DMS53 (cell line): ENCODE measurements around the gene CYLD.

Experiments used
- DNase-seq: peaks from one replicate; lab custom pipeline; 2025; lab: John Stamatoyannopoulos, UW

The CYLD gene

GRCh38 chr16:50847166-50847565, 105.3 kb downstream of the CYLD start:
- no peak for DNase-seq

DNA sequence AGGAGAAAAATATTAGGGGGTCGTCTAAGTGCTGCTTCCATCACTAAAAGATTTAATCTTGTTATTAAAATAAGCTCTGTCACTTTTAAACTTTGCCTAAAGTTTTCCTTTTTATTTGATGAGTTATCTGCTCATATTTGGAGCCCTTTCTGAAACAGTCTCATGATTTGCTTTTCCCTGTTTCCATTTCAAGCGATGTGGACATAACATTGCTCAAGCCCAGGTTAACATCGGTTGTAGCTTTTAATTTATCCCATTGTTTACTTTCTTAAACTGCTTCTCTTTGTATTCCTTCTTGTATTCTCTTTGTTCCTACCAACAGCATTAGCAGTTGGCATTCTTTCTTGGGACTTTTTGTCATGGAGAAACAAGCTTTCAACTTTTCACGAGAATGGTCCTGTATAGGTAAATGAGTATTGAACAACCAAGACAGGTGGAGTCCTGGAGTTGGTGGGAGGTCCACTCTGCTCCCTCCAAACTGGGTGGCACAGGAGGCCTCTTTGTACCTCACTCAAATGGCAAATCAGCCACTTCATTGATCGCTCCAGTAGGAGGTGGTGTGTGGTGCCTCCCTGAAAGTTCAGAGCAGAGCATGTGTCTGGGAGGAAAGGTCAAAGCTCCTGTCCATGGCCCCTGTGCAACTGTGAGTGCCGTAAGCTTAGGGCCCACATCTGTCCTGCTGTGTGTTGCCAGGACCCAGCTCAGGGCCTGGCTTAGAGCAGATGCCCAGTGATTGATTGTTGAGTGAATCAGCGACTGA, 107.0 kb downstream of the CYLD start:
- DNase-seq = no peak
